OCI-LY1 (cell line): ENCODE results near the gene COL26A1.
"Not testable (repeated sequence)": the region's sequence is repeated elsewhere in the genome, so short reads cannot be mapped to it uniquely, and the experiment has no call there.

ENCODE experiments used
- H2AFZ ChIP-seq: fragments of 200-600 bp; sonication (generic), shearing (Covaris generic); 2 replicates; pipeline ENCODE4 v1.6.0; 2014; ENCODE audit warnings: antibody characterized with exemption, mild to moderate bottlenecking, low read length
- H3F3A ChIP-seq: fragments of 200-600 bp; sonication (generic), shearing (Covaris generic); 2 replicates; pipeline ENCODE4 v1.6.0; 2014; ENCODE audit warnings: mild to moderate bottlenecking, antibody characterized with exemption, low read length, moderate library complexity; ENCODE audit not compliant: insufficient read depth
- H3K27ac ChIP-seq: fragments of 200-600 bp; sonication (generic); 2 replicates; pipeline ENCODE4 v1.5.1; 2014; ENCODE audit warnings: low read length, mixed run types, mild to moderate bottlenecking, low read depth; ENCODE audit not compliant: poor library complexity, severe bottlenecking
- H3K27me3 ChIP-seq: fragments of 200-600 bp; sonication (generic); 2 replicates; pipeline ENCODE4 v1.6.0; 2014; ENCODE audit warnings: antibody characterized with exemption, mild to moderate bottlenecking, low read length, moderate library complexity; ENCODE audit not compliant: insufficient read depth
- H3K36me3 ChIP-seq: fragments of 200-600 bp; sonication (generic); 2 replicates; pipeline ENCODE4 v1.6.1; 2014; ENCODE audit warnings: mild to moderate bottlenecking, antibody characterized with exemption, low read length, moderate library complexity, mixed read lengths; ENCODE audit not compliant: insufficient read depth
- H3K4me1 ChIP-seq: fragments of 200-600 bp; sonication (generic); 2 replicates; pipeline ENCODE4 v1.5.1; 2014; ENCODE audit warnings: mild to moderate bottlenecking, low read length, moderate library complexity; ENCODE audit not compliant: insufficient read depth, severe bottlenecking
- H3K4me2 ChIP-seq: fragments of 200-600 bp; sonication (generic), shearing (Covaris generic); 2 replicates; pipeline ENCODE4 v1.6.1; 2014; ENCODE audit warnings: low read length
- H3K4me3 ChIP-seq: fragments of 200-600 bp; sonication (generic); 2 replicates; pipeline ENCODE4 v1.5.1; 2014; ENCODE audit warnings: low read length, low read depth, mild to moderate bottlenecking, mixed read lengths; ENCODE audit not compliant: poor library complexity, severe bottlenecking
- H3K79me2 ChIP-seq: fragments of 200-600 bp; shearing (Covaris generic); 2 replicates; pipeline ENCODE4 v1.6.1; 2016; ENCODE audit warnings: mixed run types, low read length, mixed read lengths; ENCODE audit not compliant: insufficient read depth
- H3K9ac ChIP-seq: fragments of 200-600 bp; sonication (generic), shearing (Covaris generic); 2 replicates; pipeline ENCODE4 v1.6.1; 2014; ENCODE audit warnings: mild to moderate bottlenecking, low read length, mixed read lengths
- H3K9me2 ChIP-seq: fragments of 200-600 bp; sonication (generic), shearing (Covaris generic); 2 replicates; pipeline ENCODE4 v1.6.1; 2014; ENCODE audit warnings: low read depth, mild to moderate bottlenecking, low read length, mixed read lengths
- H3K9me3 ChIP-seq: fragments of 200-600 bp; shearing (Covaris generic); 2 replicates; pipeline ENCODE4 v1.6.1; 2014; ENCODE audit warnings: low read length, mixed read lengths
- H4K20me1 ChIP-seq: fragments of 200-600 bp; sonication (generic), shearing (Covaris generic); 2 replicates; pipeline ENCODE4 v1.6.0; 2016; ENCODE audit warnings: mild to moderate bottlenecking, low read length; ENCODE audit not compliant: insufficient read depth
- CTCF ChIP-seq: fragments of 200-600 bp; sonication (generic), shearing (Covaris generic); IDR thresholded peaks from 2 replicates; pipeline ENCODE4 v1.5.1; 2017; ENCODE audit warnings: mild to moderate bottlenecking, antibody characterized with exemption, low read length, moderate library complexity, mixed read lengths
- EZH2 ChIP-seq: fragments of 200-600 bp; sonication (generic), shearing (Covaris generic); IDR thresholded peaks from 2 replicates; pipeline ENCODE4 v1.8.0; 2017; ENCODE audit warnings: borderline replicate concordance, mixed run types, mild to moderate bottlenecking, antibody characterized with exemption, low read length, moderate library complexity, mixed read lengths

The COL26A1 gene

GRCh38 chr7:101488826-101489572, 126.3 kb downstream of the COL26A1 start:
- Histone ChIP-seq H3K4me1 (no peaks in the 10 kb centered on the region), H3K27me3 (peaks cover 10% of the 10 kb centered on the region), H3K9ac (no peak overlapping the region), H3K4me2 (no peak overlapping the region), H3K27ac (no peak overlapping the region), H3K9me2 (no peaks in the 10 kb centered on the region), H2AFZ (no peak overlapping the region), H3K36me3 (no peaks in the 10 kb centered on the region), H3K4me3 (no peak overlapping the region), H3F3A (no peaks in the 10 kb centered on the region), H3K79me2 (no peaks in the 10 kb centered on the region), H4K20me1 (no peaks in the 10 kb centered on the region), H3K9me3 (no peaks in the 10 kb centered on the region)
- TF ChIP-seq EZH2, result no peak
- TF ChIP-seq CTCF, result no peak

GRCh38 chr7:101490439-101490838, 127.8 kb downstream of the COL26A1 start:
- H3F3A ChIP-seq, H3K4me2 ChIP-seq, H3K9ac ChIP-seq, H3K9me3 ChIP-seq, H4K20me1 ChIP-seq, H3K79me2 ChIP-seq, H2AFZ ChIP-seq, H3K36me3 ChIP-seq, H3K4me3 ChIP-seq, H3K27ac ChIP-seq, H3K9me2 ChIP-seq, H3K4me1 ChIP-seq: not testable (repeated sequence)
- peaks cover 10% of the 10 kb centered on the region for H3K27me3 ChIP-seq

- not testable (repeated sequence) for H3K4me1 ChIP-seq, H3K9me3 ChIP-seq, H2AFZ ChIP-seq, H3K27ac ChIP-seq, H3K36me3 ChIP-seq, H3F3A ChIP-seq, H3K4me2 ChIP-seq, H3K4me3 ChIP-seq, H3K9ac ChIP-seq, H3K9me2 ChIP-seq, H4K20me1 ChIP-seq, H3K79me2 ChIP-seq
- H3K27me3 ChIP-seq, result peaks cover 16% of the 10 kb centered on the region
Observed at GRCh38 chr7:101491442-101491841, 128.8 kb downstream of the COL26A1 start.

GRCh38 chr7:101494602-101495329, 132.1 kb downstream of the COL26A1 start:
- Histone ChIP-seq H3K36me3 (no peaks in the 10 kb centered on the region), H3K9me3 (no peaks in the 10 kb centered on the region), H3K79me2 (no peaks in the 10 kb centered on the region), H3K4me1 (no peaks in the 10 kb centered on the region), H3K27ac (no peak overlapping the region), H3K4me3 (no peak overlapping the region), H3K9me2 (no peaks in the 10 kb centered on the region), H4K20me1 (no peaks in the 10 kb centered on the region), H3F3A (no peaks in the 10 kb centered on the region), H3K9ac (no peak overlapping the region), H3K27me3 (peaks cover 12% of the 10 kb centered on the region; the same call in 1 of the 2 replicates), H3K4me2 (no peak overlapping the region), H2AFZ (no peak overlapping the region)
- TF ChIP-seq EZH2, result no peak
- TF ChIP-seq CTCF, result no peak
